Measurements from ENCODE around the gene CD80.
"Not testable (repeated sequence)": the region's sequence is repeated elsewhere in the genome, so short reads cannot be mapped to it uniquely, and the experiment has no call there.

CD80 gene

GRCh38 chr3:119582178-119582577 lies 22.8 kb upstream of the CD80 start:
- no peak for DNase-seq (ENCODE audit: low spot score)

GRCh38 chr3:119580067-119580760 lies 20.8 kb upstream of the CD80 start:
- no peak for DNase-seq (ENCODE audit: low spot score)

- DNase-seq (ENCODE audit: low spot score) = peak; percentile 79
These were observed 20.1 kb upstream of the CD80 start, which contains the start of gene ADPRH for GRCh38 chr3:119579366-119580066. ADPRH (plus strand) TSS chr3:119579492; CDS start chr3:119582170, 2,678 bp downstream.

- no peak for DNase-seq (ENCODE audit: low spot score)
These were observed 16.1 kb upstream of the CD80 start for GRCh38 chr3:119575507-119575906.

- DNase-seq (ENCODE audit: low spot score) = no peak
These were observed 12.3 kb upstream of the CD80 start for GRCh38 chr3:119571688-119572087.

- DNase-seq (ENCODE audit: low spot score) = no peak
These were observed 11.8 kb upstream of the CD80 start for GRCh38 chr3:119571230-119571629.

- DNase-seq (ENCODE audit: low spot score) = no peak
These were observed 10.8 kb upstream of the CD80 start for GRCh38 chr3:119570229-119570628.

GRCh38 chr3:119569156-119569555 lies 9.7 kb upstream of the CD80 start:
- DNase-seq (ENCODE audit: low spot score) = no peak

GRCh38 chr3:119563334-119563733 lies 3.9 kb upstream of the CD80 start:
- not testable (repeated sequence) for DNase-seq (ENCODE audit: low spot score)

- no peak for DNase-seq (ENCODE audit: low spot score)
These were observed 3.0 kb upstream of the CD80 start for GRCh38 chr3:119562307-119562961.

- DNase-seq (ENCODE audit: low spot score) = no peak
These were observed 746 bp upstream of the CD80 start for GRCh38 chr3:119560160-119560559.

GRCh38 chr3:119558626-119559317 lies 642 bp downstream of the CD80 start:
- DNase-seq (ENCODE audit: low spot score) = no peak

GRCh38 chr3:119557877-119558269 lies 1.5 kb downstream of the CD80 start:
- DNase-seq (ENCODE audit: low spot score) = no peak

GRCh38 chr3:119557192-119557876 lies 2.1 kb downstream of the CD80 start:
- no peak for DNase-seq (ENCODE audit: low spot score)

- no peak for DNase-seq (ENCODE audit: low spot score)
These were observed 3.5 kb downstream of the CD80 start for GRCh38 chr3:119555929-119556328.

- DNase-seq (ENCODE audit: low spot score) = no peak
These were observed 4.1 kb downstream of the CD80 start for GRCh38 chr3:119555309-119555735.

- no peak for DNase-seq (ENCODE audit: low spot score)
These were observed 5.5 kb downstream of the CD80 start for GRCh38 chr3:119553823-119554415.

- not testable (repeated sequence) for DNase-seq (ENCODE audit: low spot score)
These were observed 6.5 kb downstream of the CD80 start for GRCh38 chr3:119552928-119553327.

- DNase-seq (ENCODE audit: low spot score) = no peak
These were observed 7.8 kb downstream of the CD80 start for GRCh38 chr3:119551598-119551997.

GRCh38 chr3:119550192-119550910 lies 9.1 kb downstream of the CD80 start:
- DNase-seq (ENCODE audit: low spot score) = no peak

- no peak for DNase-seq (ENCODE audit: low spot score)
These were observed 11.1 kb downstream of the CD80 start for GRCh38 chr3:119548341-119548740.

Data from SW480 (cell line).